Activated gamma-delta T cell treated with anti-CD3 and anti-CD28 coated beads, Interleukin-2, amount 50 U/mL, for 16 hours (primary cell): ENCODE data around the gene SRGAP2B.
"Not testable (repeated sequence)": the region's sequence is repeated elsewhere in the genome, so short reads cannot be mapped to it uniquely, and the experiment has no call there.

Source experiments
- DNase-seq: peaks from one replicate; pipeline ENCODE4 v3.0.0-alpha.2; 2020; ENCODE audit warnings: low read depth

Gene SRGAP2B

GRCh38 chr1:145095284-145096057 is at the start of gene SRGAP2B, which contains the start of gene FAM72D:
Gene SRGAP2B (minus strand): TSS chr1:145095328. CDS start chr1:145092901, 2,427 bp downstream.
Gene FAM72D (plus strand): TSS chr1:145095974. CDS start chr1:145096848, 874 bp downstream.
- not testable (repeated sequence) for DNase-seq

GRCh38 chr1:145144264-145144913 is 49.3 kb upstream of the SRGAP2B start:
- DNase-seq: not testable (repeated sequence)

DNA sequence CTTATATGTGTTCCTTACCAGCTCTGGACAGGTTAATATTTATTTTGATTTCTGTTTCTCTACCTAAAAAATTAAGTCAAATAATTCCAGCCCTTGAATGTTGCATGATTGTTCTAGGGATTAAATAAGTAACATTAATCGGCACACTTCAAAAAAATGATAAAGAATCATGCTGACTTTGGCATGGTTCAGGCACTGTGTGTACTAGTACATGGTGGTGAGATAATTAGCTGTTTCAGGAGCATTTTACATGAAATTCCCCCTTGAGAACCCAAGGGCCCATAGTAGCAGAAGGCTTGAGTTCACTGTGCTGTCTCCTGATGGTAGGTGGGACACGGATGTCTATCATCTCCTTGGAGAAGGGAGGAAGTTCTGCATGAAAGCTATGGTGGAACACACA is 45.4 kb upstream of the SRGAP2B start:
- DNase-seq: not testable (repeated sequence)

GRCh38 chr1:145134476-145134875 is 39.3 kb upstream of the SRGAP2B start:
- DNase-seq: not testable (repeated sequence)

GRCh38 chr1:145128697-145129469 is 33.8 kb upstream of the SRGAP2B start:
- not testable (repeated sequence) for DNase-seq

- DNase-seq: not testable (repeated sequence)
These were observed 32.0 kb upstream of the SRGAP2B start for GRCh38 chr1:145127144-145127543.

DNA sequence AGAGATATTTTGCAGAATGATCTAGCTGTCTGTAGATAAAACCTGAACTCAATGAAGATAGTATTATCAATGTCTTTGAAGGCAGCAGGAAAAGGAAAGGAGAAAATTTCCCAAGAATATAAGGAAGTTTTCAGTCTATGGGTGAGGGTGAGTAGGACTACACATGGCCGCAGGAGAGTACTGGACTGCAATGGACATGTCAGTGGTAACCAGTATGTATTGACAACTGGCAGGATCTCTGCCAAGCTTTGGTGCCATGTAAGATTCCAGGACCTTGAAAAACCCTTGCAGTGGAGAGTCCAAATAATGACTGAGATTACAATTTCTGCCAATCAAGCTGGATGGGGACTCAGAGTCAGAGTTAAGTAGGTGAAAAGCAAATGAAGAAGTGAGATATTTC is 30.0 kb upstream of the SRGAP2B start:
- not testable (repeated sequence) for DNase-seq

DNA sequence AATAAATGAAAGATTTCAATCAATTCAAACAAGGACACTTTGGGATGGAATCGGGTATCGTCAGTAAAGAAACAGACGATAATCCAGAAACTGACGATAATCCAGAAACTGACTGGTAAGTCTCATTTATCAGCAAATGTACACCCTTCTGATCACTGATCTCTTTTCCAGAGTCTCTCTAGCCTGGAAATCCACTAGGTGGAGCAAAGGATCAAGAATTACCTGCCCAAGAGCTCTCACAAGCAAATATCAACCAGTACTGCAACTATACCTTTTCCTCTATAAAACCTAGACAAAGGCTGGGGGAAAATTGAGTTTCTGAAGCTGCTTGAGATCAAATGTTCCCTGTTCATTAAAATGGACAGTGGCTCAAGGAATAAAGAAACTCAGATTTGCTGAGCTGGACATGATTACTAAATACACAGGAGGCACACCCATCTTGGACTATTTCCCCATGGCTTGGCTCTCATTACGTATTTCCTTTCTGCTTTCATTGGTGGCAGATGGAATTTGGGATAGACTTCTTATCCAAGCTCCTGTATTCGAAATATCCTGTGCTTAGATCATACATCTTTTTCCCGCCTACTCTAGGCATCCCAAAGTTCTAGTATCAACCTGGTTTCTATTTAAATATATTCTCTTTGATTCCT is 29.0 kb upstream of the SRGAP2B start:
- not testable (repeated sequence) for DNase-seq

DNA sequence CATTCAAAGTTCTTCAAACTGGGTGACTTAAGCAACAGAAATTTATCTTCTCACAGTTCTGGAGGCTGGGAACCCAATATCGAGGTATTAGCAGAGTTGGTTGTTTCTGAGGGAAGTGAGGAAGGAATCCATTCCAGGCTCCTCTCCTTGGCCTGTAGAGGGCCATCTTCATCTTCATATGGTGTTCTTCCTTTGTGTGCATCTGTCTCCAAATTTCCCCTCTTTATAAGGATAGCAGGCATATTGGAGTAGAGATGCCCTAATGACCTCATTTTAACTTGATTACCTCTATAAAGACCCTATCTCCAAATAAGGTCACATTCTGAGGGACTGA is 27.9 kb upstream of the SRGAP2B start:
- DNase-seq: not testable (repeated sequence)

DNA sequence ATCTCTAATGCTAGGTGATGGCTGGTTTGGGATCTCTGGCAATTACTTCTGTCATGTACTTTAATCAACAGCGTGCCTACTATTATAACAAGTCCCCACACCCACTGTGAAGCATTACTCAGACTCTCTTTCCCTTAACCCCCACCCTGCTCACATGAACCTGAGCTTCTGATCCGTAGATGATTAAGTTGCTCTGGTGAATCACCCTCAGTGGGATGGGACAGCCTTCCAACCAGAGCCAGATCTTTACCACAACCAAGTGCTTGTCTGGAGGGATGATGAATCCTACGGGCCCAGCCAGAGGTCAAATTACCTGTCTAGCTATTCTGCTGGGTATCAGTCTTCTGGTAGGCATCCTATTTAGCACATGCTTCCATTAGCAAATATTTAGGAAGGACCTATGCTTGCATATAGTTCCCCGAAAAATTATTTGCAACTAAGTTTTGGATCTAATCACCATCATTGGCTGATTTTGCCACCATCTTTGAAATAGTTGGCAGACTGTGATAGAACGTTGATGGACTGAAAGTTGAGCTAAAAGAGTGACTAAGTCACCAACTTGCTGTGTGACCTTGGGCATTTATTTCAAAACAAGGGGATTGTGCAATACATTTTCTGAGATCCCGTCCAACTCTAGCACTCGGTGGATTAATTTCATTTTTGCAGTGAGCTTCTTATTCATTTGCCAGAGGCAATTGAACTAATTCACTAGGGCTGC is 27.4 kb upstream of the SRGAP2B start:
- not testable (repeated sequence) for DNase-seq

GRCh38 chr1:145119842-145120241 is 24.7 kb upstream of the SRGAP2B start:
- DNase-seq: not testable (repeated sequence)

DNA sequence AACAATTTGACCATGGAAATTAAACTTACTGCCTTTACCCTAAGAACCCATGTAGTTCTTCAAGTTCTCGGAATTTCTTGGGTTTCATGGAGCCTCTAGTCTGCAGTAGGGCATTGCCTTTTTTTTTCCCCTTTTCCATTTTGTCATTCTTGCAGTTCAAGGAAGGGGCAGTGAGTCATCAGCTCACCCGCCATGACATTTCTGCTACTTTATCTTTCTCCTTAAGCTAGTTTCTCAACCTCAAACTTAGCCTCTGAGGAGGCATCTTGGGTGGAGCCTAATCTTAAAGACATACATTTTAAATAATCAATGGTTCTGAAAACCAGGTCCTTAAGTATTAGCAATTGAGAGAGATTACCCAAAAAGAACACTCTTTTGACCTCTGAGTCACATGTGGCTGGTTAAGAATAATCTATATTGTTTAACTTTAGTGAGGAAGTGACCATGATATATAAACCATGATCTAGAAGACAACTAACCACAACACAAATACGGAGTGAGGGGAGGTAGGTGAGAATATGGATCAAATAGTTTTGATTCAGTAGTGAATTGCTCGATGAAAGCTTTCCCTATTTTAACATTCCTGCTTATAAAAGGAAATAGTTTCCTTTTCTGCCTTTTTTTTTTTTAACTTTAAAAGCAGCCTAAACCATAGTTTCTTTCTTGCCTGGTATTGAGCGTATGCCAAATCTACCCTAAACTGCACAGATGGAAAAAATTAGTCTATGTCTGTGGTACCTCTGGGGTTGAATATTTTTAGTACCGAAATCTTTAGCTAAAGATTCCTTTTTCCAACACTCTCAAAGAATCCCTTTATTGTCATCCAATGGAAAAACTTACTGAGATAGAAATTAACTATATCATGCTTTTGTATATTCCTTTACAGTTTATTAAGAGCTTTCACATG is 20.7 kb upstream of the SRGAP2B start:
- not testable (repeated sequence) for DNase-seq

DNA sequence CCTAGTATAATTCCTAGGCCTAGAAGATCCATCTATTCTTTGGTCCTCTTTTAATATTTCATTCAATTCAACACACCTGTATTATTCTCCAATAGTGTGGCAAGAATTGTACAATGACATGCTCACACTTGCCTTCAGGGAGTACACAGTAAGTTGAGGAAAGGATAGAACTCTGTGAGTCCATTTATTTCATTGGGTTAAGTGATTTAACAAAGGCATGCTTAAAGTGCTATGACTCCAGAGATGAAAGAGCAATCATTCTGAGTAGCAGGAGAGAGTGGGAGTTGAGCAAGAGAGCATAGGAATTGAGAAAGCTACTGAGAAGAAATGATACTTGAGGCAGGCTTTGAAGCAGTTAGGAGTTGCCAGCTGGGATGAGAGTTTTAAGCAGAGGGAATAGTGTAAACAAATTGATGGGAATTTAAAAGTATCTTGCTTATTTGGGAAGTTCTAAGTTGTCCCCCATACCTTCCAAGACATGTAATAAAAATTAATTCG is 19.5 kb upstream of the SRGAP2B start:
- not testable (repeated sequence) for DNase-seq

- DNase-seq: not testable (repeated sequence)
These were observed 17.6 kb upstream of the SRGAP2B start for GRCh38 chr1:145112703-145113102.

DNA sequence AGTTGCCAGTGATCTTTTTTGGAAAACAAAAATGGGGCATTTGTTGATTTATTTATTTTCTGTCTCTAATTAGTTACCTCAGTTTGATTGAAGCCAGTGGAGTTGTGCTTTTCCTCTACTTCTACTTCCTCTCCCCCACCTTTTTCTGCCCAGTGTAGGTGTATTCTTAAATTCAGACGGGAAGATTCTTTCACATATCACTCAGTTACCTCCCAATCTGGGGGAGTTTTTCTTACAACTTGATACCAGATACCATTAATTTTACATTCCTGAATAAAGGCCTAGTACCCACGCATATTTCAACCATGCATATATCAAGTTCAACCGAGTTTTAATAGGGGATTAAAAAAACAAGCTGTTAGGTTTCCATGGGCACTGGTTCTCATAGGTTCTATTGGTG is 16.5 kb upstream of the SRGAP2B start:
- DNase-seq: not testable (repeated sequence)

GRCh38 chr1:145103294-145103693 is 8.2 kb upstream of the SRGAP2B start:
- DNase-seq: not testable (repeated sequence)

GRCh38 chr1:145101725-145102124 is 6.6 kb upstream of the SRGAP2B start:
- DNase-seq: not testable (repeated sequence)

- DNase-seq: not testable (repeated sequence)
These were observed 395 bp downstream of the SRGAP2B start for GRCh38 chr1:145094655-145095211.

DNA sequence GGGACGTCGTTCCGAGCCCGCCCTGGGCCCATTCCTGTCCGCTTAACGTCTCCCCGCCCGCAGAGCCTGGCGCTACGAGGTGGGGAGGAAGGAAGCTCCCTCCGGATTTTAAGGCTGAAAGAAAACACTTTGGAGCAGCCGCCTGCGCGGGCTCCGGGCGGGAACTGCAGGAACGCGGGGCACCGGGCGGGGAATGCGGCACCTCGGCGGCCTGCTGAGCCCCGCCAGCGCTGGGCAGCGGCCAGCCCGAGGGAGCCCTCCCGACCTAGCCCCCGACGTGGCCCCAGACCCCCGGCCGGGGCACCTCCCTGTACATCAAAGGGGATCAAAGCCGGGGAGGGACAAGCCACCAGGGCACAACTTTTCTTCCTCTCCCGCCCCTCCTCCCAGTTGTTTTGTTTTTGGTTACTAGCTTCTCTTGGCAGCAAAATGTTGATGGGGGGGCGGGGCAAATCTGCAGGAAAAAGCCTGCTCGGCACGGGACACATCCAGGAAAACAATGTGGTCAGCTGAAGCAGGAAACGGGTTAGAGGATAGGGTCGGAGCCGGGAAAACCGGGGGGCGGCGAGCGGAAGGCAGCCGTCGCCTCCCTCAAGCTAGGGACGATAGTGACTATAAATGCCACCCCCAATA is 1.5 kb downstream of the SRGAP2B start:
- not testable (repeated sequence) for DNase-seq
